Liver (tissue), 3 donors: Measurements from ENCODE around the gene DOC2B.
"Not testable (repeated sequence)": the region's sequence is repeated elsewhere in the genome, so short reads cannot be mapped to it uniquely, and the experiment has no call there.

Experiments used
- NR2F2 ChIP-seq: IDR thresholded peaks from 2 replicates; pipeline ENCODE4 v1.6.1; 2016; ENCODE audit warnings: antibody characterized with exemption
- REST ChIP-seq: IDR thresholded peaks from 2 replicates; pipeline ENCODE4 v1.6.1; 2016; ENCODE audit warnings: antibody characterized with exemption, mild to moderate bottlenecking
- TAF1 ChIP-seq: conservative IDR thresholded peaks from 2 replicates; pipeline ENCODE4 v1.6.1; 2016; ENCODE audit warnings: antibody characterized with exemption, mild to moderate bottlenecking
- YY1 ChIP-seq: IDR thresholded peaks from 2 replicates; pipeline ENCODE4 v1.6.1; 2016; ENCODE audit warnings: antibody characterized with exemption, mild to moderate bottlenecking
- ZBTB33 ChIP-seq: IDR thresholded peaks from 2 replicates; pipeline ENCODE4 v1.6.1; 2016; ENCODE audit warnings: antibody characterized with exemption
- TF ChIP-seq, protein P1 (sequence below): fragments of 150-350 bp; IDR thresholded peaks from 2 replicates; pipeline ENCODE4 v1.5.1; 2017; ENCODE audit warnings: improper control_type of control experiment, low read depth, low read length; ENCODE audit not compliant: missing input control
- donor health status: healthy.
- donor health status: healthy.

GRCh38 chr17:134332-134785 lies 47.1 kb downstream of the DOC2B start:
- not testable (repeated sequence) for TF ChIP-seq TAF1, YY1, NR2F2, REST, ZBTB33
- TF ChIP-seq, protein P1, sequence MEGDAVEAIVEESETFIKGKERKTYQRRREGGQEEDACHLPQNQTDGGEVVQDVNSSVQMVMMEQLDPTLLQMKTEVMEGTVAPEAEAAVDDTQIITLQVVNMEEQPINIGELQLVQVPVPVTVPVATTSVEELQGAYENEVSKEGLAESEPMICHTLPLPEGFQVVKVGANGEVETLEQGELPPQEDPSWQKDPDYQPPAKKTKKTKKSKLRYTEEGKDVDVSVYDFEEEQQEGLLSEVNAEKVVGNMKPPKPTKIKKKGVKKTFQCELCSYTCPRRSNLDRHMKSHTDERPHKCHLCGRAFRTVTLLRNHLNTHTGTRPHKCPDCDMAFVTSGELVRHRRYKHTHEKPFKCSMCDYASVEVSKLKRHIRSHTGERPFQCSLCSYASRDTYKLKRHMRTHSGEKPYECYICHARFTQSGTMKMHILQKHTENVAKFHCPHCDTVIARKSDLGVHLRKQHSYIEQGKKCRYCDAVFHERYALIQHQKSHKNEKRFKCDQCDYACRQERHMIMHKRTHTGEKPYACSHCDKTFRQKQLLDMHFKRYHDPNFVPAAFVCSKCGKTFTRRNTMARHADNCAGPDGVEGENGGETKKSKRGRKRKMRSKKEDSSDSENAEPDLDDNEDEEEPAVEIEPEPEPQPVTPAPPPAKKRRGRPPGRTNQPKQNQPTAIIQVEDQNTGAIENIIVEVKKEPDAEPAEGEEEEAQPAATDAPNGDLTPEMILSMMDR = peak; percentile 2
